ENCODE measurements around the gene GALNT9.

DNA sequence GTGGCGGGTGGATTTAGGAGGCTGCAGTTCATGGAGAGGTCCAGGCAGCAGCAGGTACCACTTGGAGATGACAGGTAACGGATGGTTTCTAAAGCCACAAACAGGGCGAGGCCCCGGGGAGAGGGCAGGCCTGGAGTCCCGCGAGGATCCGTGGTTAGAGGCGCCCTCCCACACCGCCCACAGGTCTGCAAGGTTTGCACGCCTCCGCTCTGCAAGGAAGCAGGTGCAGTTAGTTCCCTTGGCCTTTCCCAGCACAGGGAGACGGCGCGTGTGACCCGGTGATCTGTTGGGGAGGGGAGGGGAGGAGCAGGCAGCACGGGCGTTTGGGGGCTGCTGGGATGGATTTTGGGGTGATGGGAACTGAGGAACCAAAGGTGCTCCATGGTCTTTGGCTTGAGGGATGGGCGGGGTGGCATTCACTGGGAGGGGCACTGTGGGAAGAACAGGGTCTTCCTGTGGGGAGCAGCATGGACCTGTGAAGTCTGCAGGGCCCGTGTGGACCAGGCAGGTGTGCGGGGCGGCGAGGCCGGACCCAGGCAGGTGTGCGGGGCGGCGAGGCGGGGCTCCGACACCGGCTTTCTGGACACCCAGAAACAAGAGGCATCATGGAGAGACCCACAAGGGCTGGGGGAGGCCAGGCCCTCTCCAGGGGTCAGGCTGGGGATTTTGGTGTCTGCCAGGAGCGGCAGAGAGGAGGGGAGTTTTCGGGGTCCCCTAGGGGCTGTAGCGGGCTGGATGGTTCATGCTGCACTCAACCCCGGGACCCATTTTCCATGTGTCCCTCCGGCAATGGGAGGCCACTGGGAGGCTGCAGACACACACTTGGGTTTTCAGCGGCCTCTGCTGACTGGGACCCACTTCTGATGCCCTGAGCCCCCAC, 156.0 kb downstream of the GALNT9 start:
- TF ChIP-seq, protein P1, sequence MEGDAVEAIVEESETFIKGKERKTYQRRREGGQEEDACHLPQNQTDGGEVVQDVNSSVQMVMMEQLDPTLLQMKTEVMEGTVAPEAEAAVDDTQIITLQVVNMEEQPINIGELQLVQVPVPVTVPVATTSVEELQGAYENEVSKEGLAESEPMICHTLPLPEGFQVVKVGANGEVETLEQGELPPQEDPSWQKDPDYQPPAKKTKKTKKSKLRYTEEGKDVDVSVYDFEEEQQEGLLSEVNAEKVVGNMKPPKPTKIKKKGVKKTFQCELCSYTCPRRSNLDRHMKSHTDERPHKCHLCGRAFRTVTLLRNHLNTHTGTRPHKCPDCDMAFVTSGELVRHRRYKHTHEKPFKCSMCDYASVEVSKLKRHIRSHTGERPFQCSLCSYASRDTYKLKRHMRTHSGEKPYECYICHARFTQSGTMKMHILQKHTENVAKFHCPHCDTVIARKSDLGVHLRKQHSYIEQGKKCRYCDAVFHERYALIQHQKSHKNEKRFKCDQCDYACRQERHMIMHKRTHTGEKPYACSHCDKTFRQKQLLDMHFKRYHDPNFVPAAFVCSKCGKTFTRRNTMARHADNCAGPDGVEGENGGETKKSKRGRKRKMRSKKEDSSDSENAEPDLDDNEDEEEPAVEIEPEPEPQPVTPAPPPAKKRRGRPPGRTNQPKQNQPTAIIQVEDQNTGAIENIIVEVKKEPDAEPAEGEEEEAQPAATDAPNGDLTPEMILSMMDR (IDR thresholded peaks at IDR 0.05), result no peak
- TF ChIP-seq ZFX (IDR thresholded peaks at IDR 0.05; ENCODE audit: borderline replicate concordance), result no peak

Data from 22Rv1 (cell line).